ENCODE measurements around the gene ARHGEF10L.

ARHGEF10L gene

DNA sequence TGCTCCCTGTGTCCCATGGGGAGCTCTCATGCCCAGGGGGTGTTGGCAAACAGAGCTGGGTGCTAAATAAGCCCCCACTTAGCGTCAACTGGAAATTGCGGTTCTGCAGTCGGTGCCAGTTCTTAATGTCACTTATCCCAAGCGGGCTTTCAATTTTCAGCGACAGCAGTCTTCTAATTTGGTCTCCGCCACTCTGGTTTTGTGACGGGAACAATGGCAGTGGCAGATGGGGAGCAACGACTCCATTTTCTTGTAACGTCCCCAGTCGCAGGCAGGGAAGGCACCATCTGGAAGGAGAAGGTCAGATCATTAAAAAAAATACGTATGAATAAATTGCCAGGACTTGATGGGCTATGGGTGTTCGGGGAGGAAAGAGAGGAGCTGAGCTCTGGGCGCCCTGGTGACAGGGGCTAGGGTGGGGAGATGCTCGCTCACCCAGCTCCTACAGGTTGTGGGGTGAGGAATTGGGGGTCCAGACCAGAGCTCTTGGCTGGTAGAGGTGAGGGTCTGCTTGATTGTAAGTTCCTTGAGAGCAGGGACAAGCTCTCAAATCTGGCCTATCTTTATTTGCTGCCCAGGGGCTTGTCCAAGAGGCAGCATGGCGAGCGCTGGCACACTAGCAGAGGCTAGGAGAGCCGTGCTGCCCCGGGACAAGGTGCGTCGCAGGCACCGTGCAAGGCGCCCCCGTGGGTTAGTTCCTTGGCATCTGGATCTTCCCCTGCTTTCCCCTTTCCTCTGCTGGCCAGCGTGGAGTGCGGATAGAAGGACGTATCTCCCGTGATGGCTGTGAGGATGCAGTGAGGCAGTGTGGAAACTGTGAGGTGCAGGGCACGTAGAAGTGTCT, 105.8 kb downstream of the ARHGEF10L start:
- H3K27ac ChIP-seq, result no peak overlapping the region
- H3K9me3 ChIP-seq, result no peaks in the 10 kb centered on the region
- peaks cover 5% of the 10 kb centered on the region for H3K27me3 ChIP-seq
- TF ChIP-seq, protein P1, sequence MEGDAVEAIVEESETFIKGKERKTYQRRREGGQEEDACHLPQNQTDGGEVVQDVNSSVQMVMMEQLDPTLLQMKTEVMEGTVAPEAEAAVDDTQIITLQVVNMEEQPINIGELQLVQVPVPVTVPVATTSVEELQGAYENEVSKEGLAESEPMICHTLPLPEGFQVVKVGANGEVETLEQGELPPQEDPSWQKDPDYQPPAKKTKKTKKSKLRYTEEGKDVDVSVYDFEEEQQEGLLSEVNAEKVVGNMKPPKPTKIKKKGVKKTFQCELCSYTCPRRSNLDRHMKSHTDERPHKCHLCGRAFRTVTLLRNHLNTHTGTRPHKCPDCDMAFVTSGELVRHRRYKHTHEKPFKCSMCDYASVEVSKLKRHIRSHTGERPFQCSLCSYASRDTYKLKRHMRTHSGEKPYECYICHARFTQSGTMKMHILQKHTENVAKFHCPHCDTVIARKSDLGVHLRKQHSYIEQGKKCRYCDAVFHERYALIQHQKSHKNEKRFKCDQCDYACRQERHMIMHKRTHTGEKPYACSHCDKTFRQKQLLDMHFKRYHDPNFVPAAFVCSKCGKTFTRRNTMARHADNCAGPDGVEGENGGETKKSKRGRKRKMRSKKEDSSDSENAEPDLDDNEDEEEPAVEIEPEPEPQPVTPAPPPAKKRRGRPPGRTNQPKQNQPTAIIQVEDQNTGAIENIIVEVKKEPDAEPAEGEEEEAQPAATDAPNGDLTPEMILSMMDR (IDR thresholded peaks at IDR 0.05), result no peak
- H3K4me1 ChIP-seq (ENCODE audit: control insufficient read depth in 1 of 2, insufficient read depth in 1 of 2, low read depth in 1 of 2, low read length in 1 of 2), result no peaks in the 10 kb centered on the region
- no peaks in the 10 kb centered on the region for H3K36me3 ChIP-seq
- H3K4me3 ChIP-seq (ENCODE audit: low read depth in 1 of 2, low read length in 1 of 2), result no peak overlapping the region

DNA sequence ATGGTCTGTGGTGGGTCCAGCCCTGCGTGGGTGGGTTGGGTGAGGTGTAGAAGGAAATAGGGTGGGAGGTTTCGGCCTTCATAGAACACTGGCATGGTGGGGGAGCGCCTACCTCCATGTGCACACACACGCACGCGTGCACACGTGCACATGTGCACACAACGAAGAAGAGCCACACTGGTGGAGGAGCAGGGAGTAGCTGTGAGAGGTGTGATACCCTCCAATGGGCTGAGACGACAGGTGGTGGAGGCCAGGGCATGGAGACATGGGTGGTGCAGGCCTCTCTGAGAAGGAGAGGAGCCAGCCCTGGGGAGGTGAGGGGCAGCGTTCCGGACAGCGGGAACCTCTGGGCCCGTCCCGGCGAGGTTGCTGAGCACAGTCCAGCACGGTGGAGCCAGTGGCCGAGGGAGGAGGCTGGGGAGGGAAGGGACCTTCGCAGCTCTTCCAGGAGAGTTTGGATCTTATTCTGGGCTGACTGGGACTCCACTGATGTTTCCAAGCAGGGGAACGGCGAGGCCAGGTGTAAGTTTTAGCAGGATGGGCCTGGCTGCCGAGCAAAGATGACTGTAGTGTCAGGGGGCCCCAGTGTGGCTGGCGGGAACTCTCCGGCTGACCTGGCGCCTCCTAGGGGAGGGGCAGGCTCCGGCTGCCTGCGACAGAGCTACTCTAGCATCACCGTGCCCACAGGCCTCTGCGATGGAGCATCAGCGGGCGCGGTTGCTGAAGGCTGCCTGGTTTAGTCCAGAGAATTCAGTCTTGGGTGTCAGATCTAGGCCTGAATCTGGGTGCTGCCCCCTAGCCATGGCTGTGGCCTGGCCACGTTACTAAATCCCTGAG, 107.2 kb downstream of the ARHGEF10L start:
- H3K4me3 ChIP-seq (ENCODE audit: low read depth in 1 of 2, low read length in 1 of 2), result no peak overlapping the region
- H3K27me3 ChIP-seq, result peaks cover 5% of the 10 kb centered on the region
- H3K27ac ChIP-seq, result no peak overlapping the region
- no peaks in the 10 kb centered on the region for H3K9me3 ChIP-seq
- no peaks in the 10 kb centered on the region for H3K4me1 ChIP-seq (ENCODE audit: control insufficient read depth in 1 of 2, insufficient read depth in 1 of 2, low read depth in 1 of 2, low read length in 1 of 2)
- no peaks in the 10 kb centered on the region for H3K36me3 ChIP-seq
- TF ChIP-seq, protein P1 (IDR thresholded peaks at IDR 0.05), result no peak

DNA sequence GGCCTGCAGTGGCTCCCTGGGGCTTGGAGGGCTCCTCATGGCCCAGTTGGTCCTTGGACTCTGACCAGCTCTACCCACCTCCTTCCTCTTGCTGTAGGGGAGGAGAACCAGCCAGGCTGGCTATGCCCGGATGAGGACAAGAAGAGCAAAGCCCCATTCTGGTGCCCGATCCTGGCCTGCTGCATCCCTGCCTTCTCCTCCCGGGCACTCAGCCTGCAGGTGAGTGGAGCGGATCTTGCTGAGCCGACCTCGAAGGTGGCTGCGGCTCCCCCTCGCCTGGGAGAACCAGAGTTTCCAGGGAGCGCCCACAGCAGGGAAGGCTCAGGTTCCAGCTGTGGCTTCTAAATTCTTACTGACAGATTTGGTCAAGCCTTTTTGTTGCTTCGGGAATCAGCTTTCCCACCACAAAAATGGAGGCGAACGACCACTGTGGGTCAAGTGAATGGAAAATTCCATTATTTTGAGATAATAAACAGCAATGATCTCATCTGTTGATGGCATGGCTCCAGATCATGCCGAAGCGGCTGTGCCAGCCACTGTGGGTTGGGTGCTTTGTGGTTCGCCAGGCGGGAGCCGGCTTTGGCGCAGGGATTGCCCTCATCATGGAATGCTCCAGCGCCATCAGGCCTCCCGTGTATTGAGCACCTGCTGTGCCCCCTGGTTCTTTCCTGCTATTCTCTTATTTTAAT, 109.1 kb downstream of the ARHGEF10L start:
- Histone ChIP-seq H3K27me3 (no peaks in the 10 kb centered on the region), H3K4me3 (ENCODE audit: low read depth in 1 of 2, low read length in 1 of 2) (no peak overlapping the region), H3K9me3 (no peaks in the 10 kb centered on the region), H3K27ac (no peak overlapping the region), H3K36me3 (no peaks in the 10 kb centered on the region), H3K4me1 (ENCODE audit: control insufficient read depth in 1 of 2, insufficient read depth in 1 of 2, low read depth in 1 of 2, low read length in 1 of 2) (no peaks in the 10 kb centered on the region)
- TF ChIP-seq, protein P1 (IDR thresholded peaks at IDR 0.05), result no peak

DNA sequence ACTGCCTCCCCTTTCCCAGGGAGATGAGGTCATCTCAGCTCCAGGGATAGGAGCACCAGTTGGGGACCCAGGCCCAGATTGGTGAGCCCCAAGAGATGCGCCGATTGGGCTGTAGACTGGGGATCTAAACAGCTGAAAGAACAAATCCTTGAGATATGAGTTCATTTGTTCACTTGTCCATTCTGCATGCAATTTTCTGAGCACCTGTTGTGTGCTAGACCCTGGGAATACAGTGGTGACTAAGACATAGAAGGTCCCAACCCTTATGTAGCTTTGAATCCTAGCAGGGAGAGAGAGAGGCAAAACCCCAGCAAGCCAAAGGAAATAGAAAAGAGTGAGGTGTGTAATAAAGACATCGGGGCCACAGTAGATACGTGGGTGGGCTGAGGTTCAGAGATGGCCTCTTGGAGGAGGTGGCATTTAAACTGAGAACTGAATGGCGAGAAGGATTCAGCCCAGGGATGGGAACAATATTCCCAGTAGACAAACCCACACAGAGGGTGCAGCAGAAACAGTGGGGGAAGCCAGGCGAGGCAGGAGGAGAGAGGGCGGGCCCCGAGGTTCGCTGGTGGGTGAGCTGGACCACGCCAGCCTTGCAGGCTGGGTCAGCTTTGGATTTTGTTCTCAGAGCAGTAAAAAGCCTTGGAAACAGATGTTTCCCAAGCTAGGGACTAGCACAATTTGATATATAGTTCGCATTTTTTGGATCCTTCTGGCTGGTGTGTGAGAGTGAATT, 110.0 kb downstream of the ARHGEF10L start:
- no peak overlapping the region for H3K4me3 ChIP-seq (ENCODE audit: low read depth in 1 of 2, low read length in 1 of 2)
- H3K36me3 ChIP-seq, result no peaks in the 10 kb centered on the region
- no peaks in the 10 kb centered on the region for H3K4me1 ChIP-seq (ENCODE audit: control insufficient read depth in 1 of 2, insufficient read depth in 1 of 2, low read depth in 1 of 2, low read length in 1 of 2)
- H3K9me3 ChIP-seq, result no peaks in the 10 kb centered on the region
- TF ChIP-seq, protein P1 (IDR thresholded peaks at IDR 0.05), result no peak
- H3K27me3 ChIP-seq, result no peaks in the 10 kb centered on the region
- H3K27ac ChIP-seq, result no peak overlapping the region

DNA sequence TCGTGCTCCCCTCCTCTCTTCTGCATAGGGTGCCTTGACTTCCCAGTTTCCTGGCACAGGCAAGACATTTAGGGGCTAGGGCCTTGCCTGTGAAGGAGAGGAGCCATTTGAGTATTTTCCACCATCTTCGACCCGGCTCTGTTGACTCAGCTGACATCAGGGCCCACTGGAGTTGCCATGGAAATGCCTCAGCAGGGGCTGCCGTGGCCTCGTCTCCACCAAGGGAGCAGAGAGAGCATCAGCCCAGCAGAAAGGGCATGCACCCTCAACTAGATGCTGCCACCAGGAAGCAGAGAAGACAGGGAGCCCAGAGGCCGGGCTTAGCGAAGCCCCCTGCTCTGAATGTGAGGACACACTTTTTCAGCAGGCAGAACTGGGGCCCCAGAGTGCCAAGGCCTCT, 113.8 kb downstream of the ARHGEF10L start:
- H3K4me1 ChIP-seq (ENCODE audit: control insufficient read depth in 1 of 2, insufficient read depth in 1 of 2, low read depth in 1 of 2, low read length in 1 of 2), result no peaks in the 10 kb centered on the region
- H3K27me3 ChIP-seq, result no peaks in the 10 kb centered on the region
- H3K36me3 ChIP-seq, result no peaks in the 10 kb centered on the region
- TF ChIP-seq, protein P1 (IDR thresholded peaks at IDR 0.05), result no peak
- no peaks in the 10 kb centered on the region for H3K9me3 ChIP-seq
- H3K27ac ChIP-seq, result no peak overlapping the region
- H3K4me3 ChIP-seq (ENCODE audit: low read depth in 1 of 2, low read length in 1 of 2), result no peak overlapping the region
